ENCODE data around the gene CENPVL2.
"Not testable (repeated sequence)": the region's sequence is repeated elsewhere in the genome, so short reads cannot be mapped to it uniquely, and the experiment has no call there.

- not testable (repeated sequence) for TF ChIP-seq POLR2A, POLR2AphosphoS5 (IDR thresholded peaks at IDR 0.05)
Observed at GRCh38 chrX:51682720-51683062, at the start of gene CENPVL2.

Data from suprapubic skin (tissue), 4 donors.